ENCODE results near the gene WDR90. TPM values are rescaled to one million over a fixed set of nuclear protein-coding genes. Genes with fewer than 3 reads are reported as not detected.

The WDR90 gene
- total RNA-seq, 4 donors from 2014 or later: 26.9 to 83.7 (median 54.1) TPM

DNA sequence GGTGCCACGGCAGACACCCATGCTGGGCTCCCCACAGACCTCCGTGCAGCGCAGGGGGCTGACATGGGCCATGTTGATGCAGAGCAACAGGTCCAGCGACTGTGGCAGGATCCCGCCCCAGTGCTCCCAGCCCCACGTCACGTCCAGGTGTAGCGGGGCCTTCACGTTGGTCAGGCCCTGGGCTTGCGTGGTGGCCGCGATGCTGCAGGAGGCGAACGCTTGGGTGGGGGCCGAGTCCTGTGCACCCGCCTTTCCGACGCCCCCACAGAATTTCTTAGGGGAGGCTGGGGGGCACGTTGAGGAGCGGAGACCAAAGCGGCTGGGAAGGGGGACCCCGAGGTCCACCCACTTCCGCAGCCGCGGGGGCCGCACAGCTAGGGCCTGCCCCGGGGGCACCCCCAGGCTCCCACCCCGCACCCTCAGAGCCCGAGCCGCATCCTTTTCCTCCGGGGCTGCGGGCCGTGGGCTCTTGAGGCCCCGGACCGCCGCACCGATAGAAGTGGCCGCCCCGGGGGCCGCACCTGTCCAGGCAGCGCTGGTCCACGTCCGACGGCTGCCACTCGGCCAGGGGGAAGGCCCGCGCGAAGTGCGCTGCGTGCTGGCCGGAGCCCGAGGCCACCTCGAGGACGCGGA, 13.5 kb upstream of the WDR90 start:
- no peak for DNase-seq (ENCODE audit: low spot score in 2 of 2)
- Histone ChIP-seq H3K36me3 (peaks cover 0 to 28% (median 4%) of the 10 kb centered on the region in 3 donors), H3K9me3 (no peaks in the 10 kb centered on the region), H3K27ac (peak overlapping the region; percentile 92 to 100 (median 96)), H3K4me3 (peak overlapping the region; percentile 63 to 94 (median 90)), H3K27me3 (no peaks in the 10 kb centered on the region), H3K4me1 (peaks cover 0 to 41% (median 26%) of the 10 kb centered on the region in 4 donors)
- TF ChIP-seq EP300 (IDR thresholded peaks at IDR 0.05): no peak
- no peak for TF ChIP-seq POLR2A (IDR thresholded peaks at IDR 0.05)
- no peak for TF ChIP-seq CTCF (IDR thresholded peaks at IDR 0.05)
- WGBS, 2 donors: 2 to 22% methylated on average over 9 to 21 of the region's 55 CpGs

DNA sequence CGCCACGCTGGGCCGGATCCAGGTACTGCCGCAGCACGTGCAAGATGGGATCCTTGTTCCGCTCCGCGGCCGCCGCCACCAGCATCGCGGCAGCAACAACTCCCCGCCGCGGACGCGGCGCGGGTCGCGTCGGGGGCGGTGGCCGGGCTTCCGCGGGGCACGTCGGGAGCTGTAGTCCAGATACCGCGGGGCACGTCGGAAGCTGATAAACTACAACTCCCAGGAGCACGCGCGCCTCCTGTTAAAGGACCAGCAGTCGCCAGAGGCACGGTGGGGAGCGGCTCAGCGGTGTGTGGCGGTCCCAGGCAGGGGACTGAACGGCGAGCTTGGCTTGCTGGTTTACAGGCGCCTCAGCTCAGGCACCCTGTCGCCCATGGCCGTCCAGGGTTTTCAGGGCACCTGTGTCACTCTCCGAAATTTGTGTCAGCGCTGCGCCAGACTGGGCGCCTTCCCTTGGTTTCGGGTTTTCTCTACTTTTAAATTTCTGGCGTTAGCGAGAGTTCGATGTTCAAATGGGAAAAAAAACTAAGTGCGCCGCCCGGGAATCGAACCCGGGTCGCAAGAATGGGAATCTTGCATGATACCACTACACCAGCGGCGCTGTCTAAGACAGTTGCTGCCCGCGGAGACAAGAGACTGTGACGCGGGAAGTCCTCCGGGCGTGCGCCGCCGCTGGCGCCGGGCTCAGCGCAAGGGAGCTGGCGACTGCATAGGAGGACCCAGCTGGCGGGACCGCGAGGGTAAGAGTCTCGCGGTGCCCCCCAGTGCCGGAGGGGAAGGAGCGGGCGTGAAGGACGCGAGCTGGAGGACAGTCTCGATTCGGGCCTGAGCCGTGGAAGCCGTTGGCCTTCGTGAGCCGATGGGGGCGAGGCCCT, 12.7 kb upstream of the WDR90 start, which contains the start of gene METTL26:
Gene METTL26 (minus strand): TSS at position 100 of the 875 bp plus-strand sequence. CDS start 15 bp downstream, at position 85.
- H3K27me3 ChIP-seq: no peaks in the 10 kb centered on the region
- H3K4me3 ChIP-seq: peak within 1 kb of the TSS; percentile 63 to 94 (median 90)
- TF ChIP-seq EP300 (IDR thresholded peaks at IDR 0.05) (peak; percentile 71 to 80), CTCF (IDR thresholded peaks at IDR 0.05) (peak in 3 of 5 experiments; percentile 6 to 44 (median 34)), POLR2A (IDR thresholded peaks at IDR 0.05) (peak; percentile 16 to 65)
- peaks cover 0 to 28% (median 4%) of the 10 kb centered on the region in 3 donors for H3K36me3 ChIP-seq
- 0% methylated on average over 23 to 49 of the region's 91 CpGs for WGBS, 2 donors
- no peaks in the 10 kb centered on the region for H3K9me3 ChIP-seq
- peak; percentile 94 to 96 for DNase-seq (ENCODE audit: low spot score in 2 of 2)
- H3K4me1 ChIP-seq: peaks cover 0 to 39% (median 19%) of the 10 kb centered on the region in 4 donors
- peak within 1 kb of the TSS; percentile 92 to 100 (median 96) for H3K27ac ChIP-seq

DNA sequence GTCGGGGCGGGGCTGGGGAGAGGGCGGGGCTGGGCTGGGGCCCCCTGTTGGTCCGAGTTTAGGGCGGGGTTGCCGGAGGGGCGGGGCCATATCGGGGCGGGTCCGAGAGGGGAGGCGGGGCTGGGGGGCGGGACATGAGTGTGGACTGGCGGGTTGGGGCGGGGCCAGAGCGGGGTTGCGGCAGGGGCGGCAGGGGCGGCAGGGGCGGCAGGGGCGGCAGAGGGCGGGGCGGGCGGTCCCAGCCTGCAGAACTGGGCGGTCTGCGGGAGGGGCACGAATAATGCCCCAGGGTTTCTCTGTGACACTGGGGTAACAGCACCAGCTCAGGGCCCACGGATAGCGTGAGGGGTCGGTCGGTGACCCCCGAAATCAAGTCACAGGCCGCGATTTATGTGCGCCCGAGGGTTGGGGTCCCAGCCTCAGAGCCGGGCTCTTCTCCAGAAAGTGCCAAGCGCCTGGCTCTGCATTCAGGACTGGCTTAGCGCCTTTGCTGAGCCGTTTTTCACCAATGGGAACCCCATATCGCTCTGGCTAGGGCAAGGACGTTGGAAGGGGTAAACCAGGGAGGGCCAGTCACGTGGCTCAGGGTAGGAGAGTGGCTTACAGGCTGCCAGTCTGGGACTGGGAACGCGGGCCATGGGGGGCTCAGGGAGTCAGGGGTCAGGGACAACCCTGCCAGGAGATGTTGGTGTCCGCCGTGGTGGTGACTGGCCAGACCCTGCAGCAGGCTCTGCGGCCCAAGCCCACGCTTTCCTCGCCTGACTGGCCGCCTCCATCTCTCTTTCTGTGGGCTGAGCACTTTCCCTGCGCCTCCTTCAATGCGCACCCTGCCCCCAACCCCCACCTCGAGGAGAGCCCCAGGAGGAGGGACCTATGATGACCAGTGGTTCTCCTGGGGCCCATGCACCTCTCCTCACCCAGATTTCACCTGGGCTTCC, 11.8 kb upstream of the WDR90 start:
- peak; percentile 89 for DNase-seq (ENCODE audit: low spot score in 2 of 2)
- H3K36me3 ChIP-seq: peaks cover 0 to 24% (median 4%) of the 10 kb centered on the region in 3 donors
- H3K4me1 ChIP-seq: peaks cover 0 to 38% (median 20%) of the 10 kb centered on the region in 4 donors
- TF ChIP-seq CTCF (IDR thresholded peaks at IDR 0.05): no peak
- no peak for TF ChIP-seq EP300 (IDR thresholded peaks at IDR 0.05)
- no peak for TF ChIP-seq POLR2A (IDR thresholded peaks at IDR 0.05)
- no peaks in the 10 kb centered on the region for H3K9me3 ChIP-seq
- H3K27ac ChIP-seq: peak overlapping the region; percentile 92 to 100 (median 96)
- H3K4me3 ChIP-seq: peak overlapping the region; percentile 63 to 94 (median 90)
- 22 to 28% methylated on average over 26 to 31 of the region's 53 CpGs for WGBS, 2 donors
- no peaks in the 10 kb centered on the region for H3K27me3 ChIP-seq

GRCh38 chr16:638034-638543, 11.1 kb upstream of the WDR90 start:
- no peak overlapping the region for H3K4me3 ChIP-seq
- peak overlapping the region; percentile 62 to 98 (median 85) for H3K27ac ChIP-seq
- 76 to 83% methylated on average over 10 to 14 of the region's 15 CpGs for WGBS, 2 donors
- H3K9me3 ChIP-seq: no peaks in the 10 kb centered on the region
- TF ChIP-seq POLR2A (IDR thresholded peaks at IDR 0.05) (no peak), EP300 (IDR thresholded peaks at IDR 0.05) (no peak), CTCF (IDR thresholded peaks at IDR 0.05) (no peak)
- H3K4me1 ChIP-seq: peaks cover 0 to 46% (median 27%) of the 10 kb centered on the region in 4 donors
- DNase-seq (ENCODE audit: low spot score in 2 of 2): no peak
- no peaks in the 10 kb centered on the region for H3K27me3 ChIP-seq
- peaks cover 0 to 17% (median 4%) of the 10 kb centered on the region in 3 donors for H3K36me3 ChIP-seq
